Activated CD4-positive, alpha-beta T cell treated with anti-CD3 and anti-CD28 coated beads, Interleukin-2, amount 50 U/mL, for 4 hours (primary cell): Measurements from ENCODE around the gene OAS3.
"Not testable (repeated sequence)": the region's sequence is repeated elsewhere in the genome, so short reads cannot be mapped to it uniquely, and the experiment has no call there.

ENCODE experiments used
- DNase-seq, 2 experiments: peaks; one replicate each; pipeline ENCODE4 v3.0.0-alpha.2; 2020

OAS3 gene

GRCh38 chr12:112937741-112938719, at the start of gene OAS3:
Gene OAS3, plus strand, starts transcription at chr12:112938474. Its CDS starts 57 bp downstream, at chr12:112938531.
- DNase-seq = peak; percentile 65

GRCh38 chr12:112891093-112892024, 46.9 kb upstream of the OAS3 start:
- DNase-seq = no peak

GRCh38 chr12:112892856-112893255, 45.4 kb upstream of the OAS3 start:
- DNase-seq = no peak

GRCh38 chr12:112894128-112894527, 44.1 kb upstream of the OAS3 start:
- no peak for DNase-seq

GRCh38 chr12:112898380-112898779, 39.9 kb upstream of the OAS3 start:
- DNase-seq = no peak

GRCh38 chr12:112900298-112901145, 37.8 kb upstream of the OAS3 start:
- DNase-seq = peak; percentile 13 to 35

GRCh38 chr12:112901271-112901670, 37.0 kb upstream of the OAS3 start:
- DNase-seq = no peak

- no peak for DNase-seq
These were observed 33.7 kb upstream of the OAS3 start for GRCh38 chr12:112904571-112904970.

- no peak for DNase-seq
These were observed 32.7 kb upstream of the OAS3 start for GRCh38 chr12:112905451-112906089.

- no peak for DNase-seq
These were observed 31.4 kb upstream of the OAS3 start, which contains the start of gene OAS1 for GRCh38 chr12:112906712-112907414. Gene OAS1, plus strand, starts transcription at chr12:112906962. Its CDS starts 78 bp downstream, at chr12:112907040.

- DNase-seq = no peak
These were observed 30.7 kb upstream of the OAS3 start for GRCh38 chr12:112907415-112908157.

GRCh38 chr12:112908548-112908947, 29.7 kb upstream of the OAS3 start:
- peak; percentile 14 to 21 for DNase-seq

- no peak for DNase-seq
These were observed 28.6 kb upstream of the OAS3 start for GRCh38 chr12:112909693-112910092.

GRCh38 chr12:112913038-112913688, 25.1 kb upstream of the OAS3 start:
- no peak for DNase-seq

GRCh38 chr12:112913888-112914287, 24.4 kb upstream of the OAS3 start:
- not testable (repeated sequence) for DNase-seq

GRCh38 chr12:112916270-112916669, 22.0 kb upstream of the OAS3 start:
- no peak for DNase-seq

GRCh38 chr12:112919121-112919520, 19.2 kb upstream of the OAS3 start:
- DNase-seq = no peak

GRCh38 chr12:112924986-112925385, 13.3 kb upstream of the OAS3 start:
- no peak for DNase-seq

- not testable (repeated sequence) for DNase-seq
These were observed 11.7 kb upstream of the OAS3 start for GRCh38 chr12:112926416-112927033.
